ENCODE results near the gene KRTAP5-8. TPM values are rescaled to one million over a fixed set of nuclear protein-coding genes. Genes with fewer than 3 reads are reported as not detected.

Gene KRTAP5-8
- total RNA-seq, 1 experiment from 2014 or later: not detected

- no peak for TF ChIP-seq USF2 (CRISPR knock-in tag; IDR thresholded peaks at IDR 0.05)
- no peak for TF ChIP-seq TP53 (CRISPR knock-in tag; IDR thresholded peaks at IDR 0.05)
- no peak for TF ChIP-seq ZBTB21 (CRISPR knock-in tag; IDR thresholded peaks at IDR 0.05; ENCODE audit: borderline replicate concordance)
- no peak for TF ChIP-seq JAZF1 (CRISPR knock-in tag; IDR thresholded peaks at IDR 0.05)
These were observed 7.7 kb downstream of the KRTAP5-8 start (continued) for GRCh38 chr11:71545405-71545966.

GRCh38 chr11:71548120-71548519 is 10.3 kb downstream of the KRTAP5-8 start, which contains the start of gene KRTAP5-9:
Gene KRTAP5-9 (plus strand): TSS chr11:71548420. CDS start chr11:71548658, 238 bp downstream.
- H3K4me3 Mint-ChIP-seq: no peak within 1 kb of the TSS
- H3K27me3 Mint-ChIP-seq (ENCODE audit: low read depth): peaks cover 20% of the 10 kb centered on the region
- TF ChIP-seq ZNF263 (CRISPR knock-in tag; IDR thresholded peaks at IDR 0.05; ENCODE audit: low read depth): no peak
- no peak for TF ChIP-seq IRF1 (CRISPR knock-in tag; IDR thresholded peaks at IDR 0.05)
- TF ChIP-seq JUN (CRISPR knock-in tag; IDR thresholded peaks at IDR 0.05): no peak
- TF ChIP-seq MLX (CRISPR knock-in tag; IDR thresholded peaks at IDR 0.05): no peak
- no peak for TF ChIP-seq ATF1 (CRISPR knock-in tag; IDR thresholded peaks at IDR 0.05)
- ATAC-seq (no peak), DNase-seq (ENCODE audit: low spot score) (no peak)
- H3K9me3 Mint-ChIP-seq: peaks cover 14% of the 10 kb centered on the region
- H3K4me1 Mint-ChIP-seq: peaks cover 25% of the 10 kb centered on the region
- H3K27ac Mint-ChIP-seq: no peak within 1 kb of the TSS
- H3K36me3 Mint-ChIP-seq: peaks cover 9% of the 10 kb centered on the region
- ChIA-PET CTCF (interaction anchor here (1.5 to 2.4 kb wide), 2 partner anchors 15 to 32 kb away, joined by 5 to 9 read pairs; no protein-coding TSS in a partner anchor), POLR2A (no interaction called here)

- ATAC-seq: no peak
- no peak overlapping the region for H3K27ac Mint-ChIP-seq
- peaks cover 23% of the 10 kb centered on the region for H3K4me1 Mint-ChIP-seq
- peaks cover 9% of the 10 kb centered on the region for H3K36me3 Mint-ChIP-seq
- ChIA-PET CTCF (interaction anchor here (1.5 to 2.4 kb wide), 2 partner anchors 15 to 32 kb away, joined by 5 to 9 read pairs; no protein-coding TSS in a partner anchor), POLR2A (interaction anchor here (0.9 kb wide), 1 partner anchor 17 kb away, joined by 4 read pairs; the partner anchor contains the start of gene KRTAP5-10)
- TF ChIP-seq PRRX2 (CRISPR knock-in tag; IDR thresholded peaks at IDR 0.05): no peak
- TF ChIP-seq TP53 (CRISPR knock-in tag; IDR thresholded peaks at IDR 0.05): no peak
- no peak for TF ChIP-seq GRHL2 (CRISPR knock-in tag; IDR thresholded peaks at IDR 0.05; ENCODE audit: insufficient replicate concordance, severe bottlenecking)
- TF ChIP-seq ZNF232 (CRISPR knock-in tag; IDR thresholded peaks at IDR 0.05): no peak
- no peak for TF ChIP-seq ZMAT4 (CRISPR knock-in tag; IDR thresholded peaks at IDR 0.05)
- TF ChIP-seq HMGXB4 (CRISPR knock-in tag; IDR thresholded peaks at IDR 0.05): no peak
- no peak for TF ChIP-seq PREB (CRISPR knock-in tag; IDR thresholded peaks at IDR 0.05; ENCODE audit: borderline replicate concordance)
- TF ChIP-seq TCF7 (CRISPR knock-in tag; IDR thresholded peaks at IDR 0.05; ENCODE audit: low read depth): no peak
- no peak for TF ChIP-seq ZNF423 (CRISPR knock-in tag; IDR thresholded peaks at IDR 0.05)
- no peak for TF ChIP-seq KAT7 (CRISPR knock-in tag; IDR thresholded peaks at IDR 0.05; ENCODE audit: borderline replicate concordance)
- H3K9me3 Mint-ChIP-seq: peaks cover 14% of the 10 kb centered on the region
- no peak for DNase-seq (ENCODE audit: low spot score)
- H3K27me3 Mint-ChIP-seq (ENCODE audit: low read depth): peaks cover 20% of the 10 kb centered on the region
- no peak overlapping the region for H3K4me3 Mint-ChIP-seq
These were observed 10.9 kb downstream of the KRTAP5-8 start for GRCh38 chr11:71548716-71549151.
